ENCODE data around the gene COX15.

DNA sequence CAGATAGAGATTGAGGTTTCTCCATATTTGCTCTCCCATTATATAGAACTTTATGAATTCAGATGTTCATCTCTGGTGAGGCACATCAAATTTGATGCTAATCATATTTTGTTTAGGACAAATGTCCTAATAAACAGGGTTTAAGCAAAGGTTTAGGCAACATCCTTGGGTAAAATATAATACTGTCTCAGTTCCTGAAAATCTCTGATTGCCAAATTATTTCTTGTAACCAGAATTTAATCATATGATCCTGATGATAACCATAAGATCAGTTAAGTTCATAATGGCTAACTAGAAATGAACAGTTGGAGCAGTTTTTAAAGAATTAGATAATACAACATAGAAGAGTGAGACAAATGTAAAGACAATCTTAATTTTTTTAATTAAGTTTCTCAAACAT, 18.7 kb upstream of the COX15 start:
- TF ChIP-seq POLR2AphosphoS5 (IDR thresholded peaks at IDR 0.05) (no peak), POLR2A (IDR thresholded peaks at IDR 0.05) (no peak)
- TF ChIP-seq, protein P1, sequence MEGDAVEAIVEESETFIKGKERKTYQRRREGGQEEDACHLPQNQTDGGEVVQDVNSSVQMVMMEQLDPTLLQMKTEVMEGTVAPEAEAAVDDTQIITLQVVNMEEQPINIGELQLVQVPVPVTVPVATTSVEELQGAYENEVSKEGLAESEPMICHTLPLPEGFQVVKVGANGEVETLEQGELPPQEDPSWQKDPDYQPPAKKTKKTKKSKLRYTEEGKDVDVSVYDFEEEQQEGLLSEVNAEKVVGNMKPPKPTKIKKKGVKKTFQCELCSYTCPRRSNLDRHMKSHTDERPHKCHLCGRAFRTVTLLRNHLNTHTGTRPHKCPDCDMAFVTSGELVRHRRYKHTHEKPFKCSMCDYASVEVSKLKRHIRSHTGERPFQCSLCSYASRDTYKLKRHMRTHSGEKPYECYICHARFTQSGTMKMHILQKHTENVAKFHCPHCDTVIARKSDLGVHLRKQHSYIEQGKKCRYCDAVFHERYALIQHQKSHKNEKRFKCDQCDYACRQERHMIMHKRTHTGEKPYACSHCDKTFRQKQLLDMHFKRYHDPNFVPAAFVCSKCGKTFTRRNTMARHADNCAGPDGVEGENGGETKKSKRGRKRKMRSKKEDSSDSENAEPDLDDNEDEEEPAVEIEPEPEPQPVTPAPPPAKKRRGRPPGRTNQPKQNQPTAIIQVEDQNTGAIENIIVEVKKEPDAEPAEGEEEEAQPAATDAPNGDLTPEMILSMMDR (IDR thresholded peaks at IDR 0.05 in 8 of 11, conservative IDR thresholded peaks at IDR 0.05 in 3 of 11) = no peak
